AG09309 (cell line): ENCODE measurements around the gene PAXX.

Source experiments
- DNase-seq: peaks from one replicate; pipeline ENCODE4 v3.0.0-alpha.2; 2010; ENCODE audit warnings: low read depth
- H3K4me3 ChIP-seq: 2 replicates; pipeline ENCODE4 v1.5.1; 2011; ENCODE audit warnings: mild to moderate bottlenecking, low read depth, low read length, moderate library complexity; ENCODE audit not compliant: control insufficient read depth
- CTCF ChIP-seq: IDR thresholded peaks from 2 replicates; pipeline ENCODE4 v1.5.1; 2011; ENCODE audit warnings: mild to moderate bottlenecking, low read depth, low read length, inconsistent platforms; ENCODE audit not compliant: insufficient read depth, control insufficient read depth; ENCODE audit errors: missing control alignments

PAXX gene

GRCh38 chr9:136949817-136950655, 42.2 kb upstream of the PAXX start:
- peak overlapping the region; percentile 59 for H3K4me3 ChIP-seq
- TF ChIP-seq CTCF, result no peak
- peak; percentile 18 for DNase-seq

- no peak for DNase-seq
- no peak for TF ChIP-seq CTCF
- H3K4me3 ChIP-seq, result no peak overlapping the region
These were observed 41.5 kb upstream of the PAXX start for GRCh38 chr9:136950656-136951276.

- no peak within 1 kb of the TSS for H3K4me3 ChIP-seq
- TF ChIP-seq CTCF, result no peak
- DNase-seq, result no peak
These were observed 40.5 kb upstream of the PAXX start, which contains the start of gene LCN12 for GRCh38 chr9:136951541-136952320. TSS of gene LCN12 (plus strand) at chr9:136952273. CDS start at chr9:136952328, 55 bp downstream.

GRCh38 chr9:136952321-136952850, 39.8 kb upstream of the PAXX start:
- H3K4me3 ChIP-seq, result no peak overlapping the region
- no peak for DNase-seq
- TF ChIP-seq CTCF, result no peak

- DNase-seq, result no peak
- no peak for TF ChIP-seq CTCF
- H3K4me3 ChIP-seq, result no peak overlapping the region
These were observed 39.1 kb upstream of the PAXX start for GRCh38 chr9:136952876-136953770.
